Prostate gland (tissue), 2 donors: ENCODE measurements around the gene HSF5. TPM values are rescaled to one million over a fixed set of nuclear protein-coding genes. Genes with fewer than 3 reads are reported as not detected.
A peak's percentile ranks its signal among the peaks of the same experiment; 100 is the strongest.

Experiments
- DNase-seq: peaks from one replicate; pipeline ENCODE4 v3.0.0-alpha.2; 2019; ENCODE audit warnings: low spot score
- H3K27ac ChIP-seq, 2 donors: fragments of 200-600 bp; sonication (generic); 2 replicates each; pipeline ENCODE4 v1.5.1; 2017 to 2019
- H3K27me3 ChIP-seq: fragments of 200-600 bp; sonication (generic); replicated peaks from 2 replicates; pipeline ENCODE4 v1.5.1; 2019; ENCODE audit not compliant: insufficient read depth
- H3K36me3 ChIP-seq, 2 donors: fragments of 200-600 bp; sonication (generic); 1 replicate in 1 of 2; 2 replicates in 1 of 2; pipeline versions ENCODE4 v1.5.1 to v1.8.1; 2017 to 2019
- H3K4me1 ChIP-seq: fragments of 200-600 bp; sonication (generic); replicated peaks from 2 replicates; pipeline ENCODE4 v1.5.1; 2019
- H3K4me3 ChIP-seq, 2 donors: fragments of 200-600 bp; sonication (generic); 2 replicates each; pipeline ENCODE4 v1.5.1; 2017 to 2019
- H3K9me3 ChIP-seq: fragments of 200-600 bp; sonication (generic); 2 replicates; pipeline ENCODE4 v1.5.1; 2017
- CTCF ChIP-seq, 4 experiments: fragments of 200-600 bp in 2 of 4; fragments of 450-650 bp in 2 of 4; sonication (generic) in 2 of 4; IDR thresholded peaks; 1 replicate in 3 of 4; 2 replicates in 1 of 4; pipeline ENCODE4 v1.5.1; 2016 to 2019; ENCODE audit warnings: antibody characterized with exemption in 4 of 4, mild to moderate bottlenecking in 2 of 4, moderate library complexity in 2 of 4
- POLR2A ChIP-seq: fragments of 450-650 bp; IDR thresholded peaks from one replicate; pipeline ENCODE4 v1.6.1; 2016; ENCODE audit warnings: antibody characterized with exemption, mild to moderate bottlenecking
- POLR2AphosphoS5 ChIP-seq: sonication (generic); formaldehyde crosslinking; IDR thresholded peaks from one replicate; pipeline ENCODE4 v1.6.1; 2017; ENCODE audit warnings: antibody characterized with exemption
- WGBS: methylation state at CpG from one replicate; pipeline ENCODE4 v1.1.5; 2018; 5-methylcytosine and 5-hydroxymethylcytosine counted together
- intact Hi-C: fragments of 100-400 bp; cut with DNase I; formaldehyde crosslinking; loops from one replicate; pipeline ENCODE4 v1.14.2; 2022
- total RNA-seq, 2 donors: library from RNA; depleted of rRNA; stranded (reverse); fragments of >200 nt; gene quantifications; one replicate each; pipeline ENCODE4 v1.1.0, GENCODE V29; 2016

Gene HSF5
- total RNA-seq, 2 donors from 2014 or later = 11.5 TPM; not detected in 1

- no peak for DNase-seq
- WGBS = 49% methylated on average over 3 of the region's 3 CpGs
- peak overlapping the region; percentile 37 to 40 for H3K4me3 ChIP-seq
- no peaks in the 10 kb centered on the region for H3K27me3 ChIP-seq
- peak overlapping the region; percentile 81 to 84 for H3K27ac ChIP-seq
- no peaks in the 10 kb centered on the region for H3K4me1 ChIP-seq
- no peak for TF ChIP-seq CTCF (IDR thresholded peaks at IDR 0.05)
- TF ChIP-seq POLR2AphosphoS5 = no peak
- no peak for TF ChIP-seq POLR2A
- no peaks in the 10 kb centered on the region for H3K9me3 ChIP-seq
- intact Hi-C loops = no loop called here
- no peaks in the 10 kb centered on the region for H3K36me3 ChIP-seq
These were observed 73.6 kb downstream of the HSF5 start for GRCh38 chr17:58414596-58414997.

GRCh38 chr17:58413684-58414083, 74.5 kb downstream of the HSF5 start:
- H3K36me3 ChIP-seq = no peaks in the 10 kb centered on the region
- H3K27ac ChIP-seq = peak overlapping the region; percentile 49 to 81
- intact Hi-C loops = no loop called here
- no peak for DNase-seq
- H3K27me3 ChIP-seq = no peaks in the 10 kb centered on the region
- no peaks in the 10 kb centered on the region for H3K9me3 ChIP-seq
- peak overlapping the region; percentile 37 to 40 for H3K4me3 ChIP-seq
- no peak for TF ChIP-seq POLR2AphosphoS5
- 37% methylated on average over 2 of the region's 2 CpGs for WGBS
- no peaks in the 10 kb centered on the region for H3K4me1 ChIP-seq

- DNase-seq = no peak
- Histone ChIP-seq H3K4me1 (no peaks in the 10 kb centered on the region), H3K9me3 (no peaks in the 10 kb centered on the region), H3K4me3 (peak overlapping the region; percentile 37 to 40), H3K27me3 (no peaks in the 10 kb centered on the region), H3K36me3 (no peaks in the 10 kb centered on the region), H3K27ac (peak overlapping the region; percentile 49 to 81)
- WGBS = 40% methylated on average over 3 of the region's 3 CpGs
- intact Hi-C loops = no loop called here
- TF ChIP-seq POLR2A = no peak
- peak; percentile 48 for TF ChIP-seq POLR2AphosphoS5
- peak in 1 of 4 experiments; percentile 6 for TF ChIP-seq CTCF (IDR thresholded peaks at IDR 0.05)
These were observed 75.1 kb downstream of the HSF5 start for GRCh38 chr17:58412961-58413586.

- H3K27ac ChIP-seq = peak overlapping the region; percentile 28 to 81
- peak overlapping the region in 1 of 2 donors; percentile 37 for H3K4me3 ChIP-seq
- no peak for DNase-seq
- 58% methylated on average over 1 of the region's 1 CpG for WGBS
- H3K9me3 ChIP-seq = no peaks in the 10 kb centered on the region
- H3K4me1 ChIP-seq = no peaks in the 10 kb centered on the region
- H3K27me3 ChIP-seq = no peaks in the 10 kb centered on the region
- no peaks in the 10 kb centered on the region for H3K36me3 ChIP-seq
- TF ChIP-seq POLR2AphosphoS5 (no peak), POLR2A (no peak), CTCF (IDR thresholded peaks at IDR 0.05) (no peak)
- intact Hi-C loops = no loop called here
These were observed 76.0 kb downstream of the HSF5 start for GRCh38 chr17:58412064-58412703.

DNA sequence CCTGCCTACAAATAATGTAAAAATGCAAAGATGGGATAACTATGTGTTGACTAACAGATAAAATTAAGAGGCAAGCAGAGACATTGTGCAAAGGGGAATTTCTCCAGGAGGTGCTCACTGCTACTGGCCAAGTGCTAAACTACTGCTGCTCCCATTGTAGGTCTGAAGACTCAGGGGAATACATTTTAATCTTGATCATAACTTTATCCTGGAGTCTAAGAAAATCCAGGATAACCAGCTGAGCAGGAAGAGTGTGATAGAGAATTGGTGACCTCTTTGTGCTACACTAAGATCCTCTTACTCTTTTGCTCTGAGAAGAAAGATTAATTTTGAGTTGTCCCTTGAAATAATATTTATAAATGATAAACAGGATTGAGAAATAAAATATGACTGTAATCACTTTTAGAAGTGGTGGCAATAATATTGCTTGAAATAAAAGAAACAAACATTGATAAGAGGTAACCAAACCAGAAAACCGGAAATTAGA, 76.8 kb downstream of the HSF5 start:
- TF ChIP-seq CTCF (IDR thresholded peaks at IDR 0.05) (no peak), POLR2AphosphoS5 (no peak), POLR2A (no peak)

More for the DNA sequence above, 76.8 kb downstream of the HSF5 start:
- no peaks in the 10 kb centered on the region for H3K4me1 ChIP-seq
- H3K4me3 ChIP-seq = no peak overlapping the region
- WGBS = 50% methylated on average over 1 of the region's 1 CpG
- H3K36me3 ChIP-seq = no peaks in the 10 kb centered on the region
- no peaks in the 10 kb centered on the region for H3K9me3 ChIP-seq
- intact Hi-C loops = no loop called here
- DNase-seq = no peak
- no peaks in the 10 kb centered on the region for H3K27me3 ChIP-seq
- peak overlapping the region; percentile 28 to 81 for H3K27ac ChIP-seq
